Central memory CD4-positive, alpha-beta T cell (primary cell): ENCODE data around the gene CELF2.

Source experiments
- DNase-seq: peaks from one replicate; pipeline ENCODE4 v3.0.0; 2022

The CELF2 gene

GRCh38 chr10:11282661-11283060 lies 265.0 kb downstream of the CELF2 start:
- DNase-seq = no peak

GRCh38 chr10:11284291-11285085 lies 266.8 kb downstream of the CELF2 start:
- DNase-seq = no peak

- no peak for DNase-seq
These were observed 267.5 kb downstream of the CELF2 start for GRCh38 chr10:11285171-11285570.

- DNase-seq = no peak
These were observed 268.7 kb downstream of the CELF2 start for GRCh38 chr10:11286261-11286852.

GRCh38 chr10:11288302-11288701 lies 270.6 kb downstream of the CELF2 start:
- DNase-seq = no peak

- no peak for DNase-seq
These were observed 272.7 kb downstream of the CELF2 start for GRCh38 chr10:11290156-11290890.

GRCh38 chr10:11292576-11293302 lies 275.1 kb downstream of the CELF2 start:
- DNase-seq = no peak

GRCh38 chr10:11293332-11293731 lies 275.7 kb downstream of the CELF2 start:
- no peak for DNase-seq

GRCh38 chr10:11294831-11295450 lies 277.3 kb downstream of the CELF2 start:
- DNase-seq = no peak

GRCh38 chr10:11295492-11295891 lies 277.8 kb downstream of the CELF2 start:
- no peak for DNase-seq

GRCh38 chr10:11297136-11297535 lies 279.5 kb downstream of the CELF2 start:
- DNase-seq = no peak

- no peak for DNase-seq
These were observed 280.4 kb downstream of the CELF2 start for GRCh38 chr10:11298116-11298515.

GRCh38 chr10:11299125-11299524 lies 281.5 kb downstream of the CELF2 start:
- DNase-seq = no peak

- no peak for DNase-seq
These were observed 282.4 kb downstream of the CELF2 start for GRCh38 chr10:11300026-11300425.

GRCh38 chr10:11300563-11300962 lies 282.9 kb downstream of the CELF2 start:
- no peak for DNase-seq

GRCh38 chr10:11301571-11302111 lies 284.0 kb downstream of the CELF2 start:
- DNase-seq = no peak

- no peak for DNase-seq
These were observed 284.5 kb downstream of the CELF2 start for GRCh38 chr10:11302181-11302580.

- no peak for DNase-seq
These were observed 285.9 kb downstream of the CELF2 start for GRCh38 chr10:11303361-11304170.

GRCh38 chr10:11304906-11305585 lies 287.4 kb downstream of the CELF2 start:
- DNase-seq = no peak

- DNase-seq = no peak
These were observed 288.3 kb downstream of the CELF2 start for GRCh38 chr10:11305825-11306593.
